ENCODE measurements around the gene ZC3H11A. TPM values are rescaled to one million over a fixed set of nuclear protein-coding genes. Genes with fewer than 3 reads are reported as not detected.

Gene ZC3H11A
- total RNA-seq, 4 donors from 2014 or later: 82.5 to 113 (median 95.9) TPM

DNA sequence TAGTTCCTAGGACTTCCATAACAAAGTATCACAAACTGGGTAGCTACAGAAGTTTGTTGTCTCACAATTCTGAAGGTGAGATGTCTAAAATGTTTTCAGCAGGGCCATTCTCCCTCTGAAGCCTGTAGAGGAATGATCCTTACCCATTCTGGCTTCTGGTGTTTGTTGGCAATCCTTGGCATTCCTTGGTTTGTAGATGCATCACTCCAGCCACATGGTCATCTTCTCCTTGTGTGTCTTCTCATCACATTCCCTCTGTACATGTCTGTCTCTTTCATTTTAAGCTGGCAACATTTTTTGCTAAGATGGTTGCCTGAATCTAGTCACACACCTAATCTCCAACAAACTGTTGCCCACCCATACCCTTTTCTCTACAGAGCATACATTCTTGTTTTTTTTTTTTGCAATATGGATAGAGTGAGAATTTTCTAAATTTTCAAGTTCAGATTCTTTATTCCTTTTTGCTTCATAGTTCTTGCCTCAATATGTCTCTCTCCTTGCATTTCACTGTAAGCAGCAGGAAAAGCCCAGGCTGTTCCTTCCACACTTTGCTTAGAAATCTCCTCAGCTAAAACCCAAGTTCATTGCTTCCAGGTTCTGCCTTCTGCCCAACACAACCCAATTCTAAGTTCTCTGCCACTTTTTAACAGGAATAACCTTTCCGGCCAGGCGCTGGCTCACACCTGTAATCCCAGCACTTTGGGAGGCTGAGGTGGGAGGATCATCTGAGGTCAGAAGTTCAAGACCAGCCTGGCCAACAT is 18.3 kb downstream of the ZC3H11A start:
- Histone ChIP-seq H3K4me1 (peaks cover 0 to 21% (median 0%) of the 10 kb centered on the region in 4 donors), H3K4me3 (no peak overlapping the region), H3K27ac (no peak overlapping the region), H3K9me3 (no peaks in the 10 kb centered on the region), H3K27me3 (no peaks in the 10 kb centered on the region), H3K36me3 (peaks cover 3 to 62% (median 10%) of the 10 kb centered on the region in 3 donors)
- TF ChIP-seq POLR2A (IDR thresholded peaks at IDR 0.05) (no peak), CTCF (IDR thresholded peaks at IDR 0.05) (no peak), EP300 (IDR thresholded peaks at IDR 0.05) (no peak)
- 95 to 100% methylated on average over 2 of the region's 2 CpGs for WGBS, 2 donors
- DNase-seq (ENCODE audit: low spot score in 2 of 2): no peak

- H3K36me3 ChIP-seq: peaks cover 0 to 85% (median 46%) of the 10 kb centered on the region in 3 donors
- DNase-seq (ENCODE audit: low spot score in 2 of 2): no peak
- no peak overlapping the region for H3K4me3 ChIP-seq
- H3K4me1 ChIP-seq: peaks cover 0 to 5% (median 0%) of the 10 kb centered on the region in 4 donors
- H3K27ac ChIP-seq: no peak overlapping the region
- H3K27me3 ChIP-seq: no peaks in the 10 kb centered on the region
- no peak for TF ChIP-seq POLR2A (IDR thresholded peaks at IDR 0.05)
- no peak for TF ChIP-seq EP300 (IDR thresholded peaks at IDR 0.05)
- no peak for TF ChIP-seq CTCF (IDR thresholded peaks at IDR 0.05)
- 95 to 97% methylated on average over 6 of the region's 6 CpGs for WGBS, 2 donors
- no peaks in the 10 kb centered on the region for H3K9me3 ChIP-seq
Measured at GRCh38 chr1:203818399-203818798, 23.0 kb downstream of the ZC3H11A start.

GRCh38 chr1:203823306-203823705 is 27.9 kb downstream of the ZC3H11A start:
- DNase-seq (ENCODE audit: low spot score in 2 of 2): no peak
- H3K4me1 ChIP-seq: peaks cover 0 to 5% (median 0%) of the 10 kb centered on the region in 4 donors
- no peak overlapping the region for H3K27ac ChIP-seq
- H3K27me3 ChIP-seq: no peaks in the 10 kb centered on the region
- no peak for TF ChIP-seq EP300 (IDR thresholded peaks at IDR 0.05)
- TF ChIP-seq CTCF (IDR thresholded peaks at IDR 0.05): no peak
- 69 to 73% methylated on average over 1 of the region's 1 CpG for WGBS, 2 donors
- no peak overlapping the region for H3K4me3 ChIP-seq
- H3K36me3 ChIP-seq: peaks cover 0 to 81% (median 40%) of the 10 kb centered on the region in 3 donors
- no peaks in the 10 kb centered on the region for H3K9me3 ChIP-seq

- H3K4me1 ChIP-seq: peaks cover 0 to 10% (median 4%) of the 10 kb centered on the region in 4 donors
- no peak overlapping the region for H3K27ac ChIP-seq
- TF ChIP-seq POLR2A (IDR thresholded peaks at IDR 0.05) (no peak), CTCF (IDR thresholded peaks at IDR 0.05) (no peak), EP300 (IDR thresholded peaks at IDR 0.05) (no peak)
- 83 to 86% methylated on average over 2 of the region's 2 CpGs for WGBS, 2 donors
- H3K36me3 ChIP-seq: peaks cover 3 to 81% (median 18%) of the 10 kb centered on the region in 3 donors
- H3K27me3 ChIP-seq: no peaks in the 10 kb centered on the region
- DNase-seq (ENCODE audit: low spot score in 2 of 2): no peak
- H3K4me3 ChIP-seq: no peak overlapping the region
- no peaks in the 10 kb centered on the region for H3K9me3 ChIP-seq
Measured at GRCh38 chr1:203826175-203826574, 30.8 kb downstream of the ZC3H11A start.

GRCh38 chr1:203828002-203828401 is 32.6 kb downstream of the ZC3H11A start:
- H3K36me3 ChIP-seq: peaks cover 3 to 81% (median 4%) of the 10 kb centered on the region in 3 donors
- 71 to 78% methylated on average over 5 of the region's 5 CpGs for WGBS, 2 donors
- H3K27me3 ChIP-seq: no peaks in the 10 kb centered on the region
- peaks cover 0 to 8% (median 3%) of the 10 kb centered on the region in 4 donors for H3K4me1 ChIP-seq
- no peaks in the 10 kb centered on the region for H3K9me3 ChIP-seq
- TF ChIP-seq POLR2A (IDR thresholded peaks at IDR 0.05) (no peak), EP300 (IDR thresholded peaks at IDR 0.05) (no peak), CTCF (IDR thresholded peaks at IDR 0.05) (no peak)
- no peak overlapping the region for H3K27ac ChIP-seq
- no peak overlapping the region for H3K4me3 ChIP-seq
- no peak for DNase-seq (ENCODE audit: low spot score in 2 of 2)
